ENCODE results near the gene TRHDE. TPM values are rescaled to one million over a fixed set of nuclear protein-coding genes. Genes with fewer than 3 reads are reported as not detected.

TRHDE gene
- total RNA-seq, 1 experiment from 2014 or later = 1.9 TPM

GRCh38 chr12:72269491-72269890, 2.7 kb upstream of the TRHDE start:
- H3K36me3 ChIP-seq (ENCODE audit: control insufficient read depth, insufficient read depth, low read length) = no peaks in the 10 kb centered on the region
- TF ChIP-seq REST (IDR thresholded peaks at IDR 0.05; ENCODE audit: insufficient read depth in 1 of 2, low read depth in 2 of 2, low read length in 1 of 2) (no peak), POLR2AphosphoS5 (IDR thresholded peaks at IDR 0.05; ENCODE audit: low read depth, low read length) (no peak), SIN3A (IDR thresholded peaks at IDR 0.05; ENCODE audit: borderline replicate concordance, insufficient read depth, low read depth, low read length) (no peak), CTCF (IDR thresholded peaks at IDR 0.05) (no peak), TCF7L2 (IDR thresholded peaks at IDR 0.05; ENCODE audit: low read depth, low read length) (no peak)
- H3K27me3 ChIP-seq (ENCODE audit: control insufficient read depth, insufficient read depth, low read length) = peaks cover 38% of the 10 kb centered on the region
- in situ Hi-C loops (cut with HindIII; ENCODE audit: low pct_unique_long_range_greater_than_20kb, low sequenced_read_pairs) (no loop called here), intact Hi-C loops (cut with micrococcal nuclease; ENCODE audit: unreplicated experiment) (no loop called here)
- ATAC-seq (no peak), DNase-seq (ENCODE audit: low read depth, low spot score) (no peak)
- ChIA-PET CTCF (no interaction called here), POLR2A (no interaction called here)
- H3K4me1 ChIP-seq (ENCODE audit: control insufficient read depth, insufficient read depth, low read length) = peaks cover 10% of the 10 kb centered on the region
- no TSS peak for BruUV-seq (replicated peaks)
- H3K9me3 ChIP-seq (ENCODE audit: control insufficient read depth, insufficient read depth, low read depth, low read length) = no peaks in the 10 kb centered on the region
- no peak overlapping the region for H3K4me3 ChIP-seq (ENCODE audit: low read depth in 2 of 2, low read length in 2 of 2)
- no peak overlapping the region for H3K27ac ChIP-seq (ENCODE audit: low read length)

GRCh38 chr12:72270246-72270645, 1.9 kb upstream of the TRHDE start:
- Histone ChIP-seq H3K27me3 (ENCODE audit: control insufficient read depth, insufficient read depth, low read length) (peaks cover 42% of the 10 kb centered on the region), H3K9me3 (ENCODE audit: control insufficient read depth, insufficient read depth, low read depth, low read length) (no peaks in the 10 kb centered on the region), H3K36me3 (ENCODE audit: control insufficient read depth, insufficient read depth, low read length) (no peaks in the 10 kb centered on the region), H3K4me3 (ENCODE audit: low read depth in 2 of 2, low read length in 2 of 2) (no peak overlapping the region; a peak in 1 of 4 replicates), H3K4me1 (ENCODE audit: control insufficient read depth, insufficient read depth, low read length) (peaks cover 10% of the 10 kb centered on the region), H3K27ac (ENCODE audit: low read length) (no peak overlapping the region)
- no peak for TF ChIP-seq REST (IDR thresholded peaks at IDR 0.05; ENCODE audit: insufficient read depth in 1 of 2, low read depth in 2 of 2, low read length in 1 of 2)
- TF ChIP-seq SIN3A (IDR thresholded peaks at IDR 0.05; ENCODE audit: borderline replicate concordance, insufficient read depth, low read depth, low read length) = no peak
- no peak for TF ChIP-seq CTCF (IDR thresholded peaks at IDR 0.05)
- TF ChIP-seq POLR2AphosphoS5 (IDR thresholded peaks at IDR 0.05; ENCODE audit: low read depth, low read length) = no peak
- TF ChIP-seq TCF7L2 (IDR thresholded peaks at IDR 0.05; ENCODE audit: low read depth, low read length) = no peak
- CTCF ChIA-PET = no interaction called here
- DNase-seq (ENCODE audit: low read depth, low spot score) (no peak), ATAC-seq (no peak)
- no TSS peak for BruUV-seq (replicated peaks)
- POLR2A ChIA-PET = no interaction called here
- in situ Hi-C loops (cut with HindIII; ENCODE audit: low pct_unique_long_range_greater_than_20kb, low sequenced_read_pairs) = no loop called here
- intact Hi-C loops (cut with micrococcal nuclease; ENCODE audit: unreplicated experiment) = no loop called here

All from Panc1 (cell line).